Ovary (tissue), 3 donors: ENCODE data around the gene MRPS16.

Experiments used
- EP300 ChIP-seq: sonication (generic); formaldehyde crosslinking; IDR thresholded peaks from one replicate; pipeline ENCODE4 v1.6.1; 2017; ENCODE audit warnings: antibody characterized with exemption
- TF ChIP-seq, protein P1 (sequence below), 3 donors: fragments of 450-650 bp in 2 of 3; fragments of 200-600 bp in 1 of 3; IDR thresholded peaks; one replicate each; pipeline versions ENCODE4 v1.5.1 to v1.8.0; 2016 to 2022; ENCODE audit warnings: antibody characterized with exemption in 3 of 3, mild to moderate bottlenecking in 1 of 3
- donor health status: DM: no; HTN: no; CAD: no.

- no peak for TF ChIP-seq EP300
- TF ChIP-seq, protein P1, sequence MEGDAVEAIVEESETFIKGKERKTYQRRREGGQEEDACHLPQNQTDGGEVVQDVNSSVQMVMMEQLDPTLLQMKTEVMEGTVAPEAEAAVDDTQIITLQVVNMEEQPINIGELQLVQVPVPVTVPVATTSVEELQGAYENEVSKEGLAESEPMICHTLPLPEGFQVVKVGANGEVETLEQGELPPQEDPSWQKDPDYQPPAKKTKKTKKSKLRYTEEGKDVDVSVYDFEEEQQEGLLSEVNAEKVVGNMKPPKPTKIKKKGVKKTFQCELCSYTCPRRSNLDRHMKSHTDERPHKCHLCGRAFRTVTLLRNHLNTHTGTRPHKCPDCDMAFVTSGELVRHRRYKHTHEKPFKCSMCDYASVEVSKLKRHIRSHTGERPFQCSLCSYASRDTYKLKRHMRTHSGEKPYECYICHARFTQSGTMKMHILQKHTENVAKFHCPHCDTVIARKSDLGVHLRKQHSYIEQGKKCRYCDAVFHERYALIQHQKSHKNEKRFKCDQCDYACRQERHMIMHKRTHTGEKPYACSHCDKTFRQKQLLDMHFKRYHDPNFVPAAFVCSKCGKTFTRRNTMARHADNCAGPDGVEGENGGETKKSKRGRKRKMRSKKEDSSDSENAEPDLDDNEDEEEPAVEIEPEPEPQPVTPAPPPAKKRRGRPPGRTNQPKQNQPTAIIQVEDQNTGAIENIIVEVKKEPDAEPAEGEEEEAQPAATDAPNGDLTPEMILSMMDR (IDR thresholded peaks at IDR 0.05) = no peak
These were observed 6.2 kb downstream of the MRPS16 start for GRCh38 chr10:73246322-73246645.
